GM12878 (cell line): ENCODE measurements around the gene PDZD2. TPM values are rescaled to one million over a fixed set of nuclear protein-coding genes. Genes with fewer than 3 reads are reported as not detected.

ENCODE experiments used
- ATAC-seq: fragments of 200-7000 bp; cut with Tn5 transposase; 3 replicates; pipeline ENCODE4 v1.9.1; 2020; ENCODE audit warnings: mild to moderate bottlenecking, moderate library complexity
- BruUV-seq: library from RNA; stranded (reverse); fragments of 400-500 nt; replicated peaks from 2 replicates; lab custom pipeline; 2021; lab: Mats Ljungman, UMichigan
- CTCF ChIA-PET: fragments of 300-600 bp; sonication (Branson Sonifier 250); formaldehyde crosslinking; extraction: SDS; loops from one replicate; lab custom pipeline; 2021; ENCODE audit warnings: inconsistent platforms; lab: Yijun Ruan, JAX
- POLR2A ChIA-PET: fragments of 350-600 bp; formaldehyde crosslinking; extraction: SDS; loops from one replicate; lab custom pipeline; 2021; ENCODE audit warnings: inconsistent platforms; lab: Charles Lee
- RAD21 ChIA-PET: fragments of 300-600 bp; sonication (Branson Sonifier 250); formaldehyde crosslinking; loops from one replicate; lab custom pipeline; 2023; ENCODE audit warnings: antibody characterized with exemption; ENCODE audit not compliant: unreplicated experiment; lab: Charles Lee
- SMC1A ChIA-PET: fragments of 300-600 bp; sonication (Branson Sonifier 250); formaldehyde crosslinking; loops from one replicate; lab custom pipeline; 2023; ENCODE audit not compliant: unreplicated experiment, uncharacterized antibody; lab: Charles Lee
- DNase-seq: peaks from one replicate; pipeline ENCODE4 v3.0.0-alpha.2; 2011; ENCODE audit warnings: low read depth, low spot score
- FAIRE-seq: peaks from 3 replicates; lab custom pipeline; 2011; peaks lifted over from hg19 to GRCh38; lab: Jason Lieb, UNC
- H2AFZ ChIP-seq: 2 replicates; pipeline ENCODE4 v1.6.0; 2011; ENCODE audit warnings: low read depth, low read length, control low read depth; ENCODE audit not compliant: control insufficient read depth
- H3K27ac ChIP-seq: 2 replicates; pipeline ENCODE4 v1.5.1; 2011; ENCODE audit warnings: control low read depth; ENCODE audit not compliant: control insufficient read depth, insufficient read depth
- H3K27me3 ChIP-seq, 2 experiments: replicated peaks in 1 of 2; 2 replicates each; pipeline versions ENCODE4 v1.6.0 to v1.6.1; 2011; ENCODE audit warnings: low read length in 1 of 2; ENCODE audit not compliant: control insufficient read depth in 2 of 2, insufficient read depth in 2 of 2
- H3K36me3 ChIP-seq, 2 experiments: 2 replicates each; pipeline ENCODE4 v1.5.1; 2011; ENCODE audit warnings: low read length in 1 of 2; ENCODE audit not compliant: control insufficient read depth in 2 of 2, insufficient read depth in 2 of 2
- H3K4me1 ChIP-seq: 2 replicates; pipeline ENCODE4 v1.6.1; 2011; ENCODE audit warnings: mild to moderate bottlenecking, low read length, moderate library complexity, mixed read lengths; ENCODE audit not compliant: control insufficient read depth, insufficient read depth
- H3K4me2 ChIP-seq: 2 replicates; pipeline ENCODE4 v1.6.0; 2011; ENCODE audit warnings: control low read depth; ENCODE audit not compliant: control insufficient read depth, insufficient read depth
- H3K4me3 ChIP-seq: fragments of 200-600 bp; sonication (generic); 2 replicates; pipeline ENCODE4 v1.5.1; 2016
- H3K79me2 ChIP-seq: 2 replicates; pipeline ENCODE4 v1.6.0; 2011; ENCODE audit warnings: low read length; ENCODE audit not compliant: control insufficient read depth, insufficient read depth
- H3K9ac ChIP-seq: 2 replicates; pipeline ENCODE4 v1.8.0; 2011; ENCODE audit warnings: low read length, control low read depth, mixed read lengths; ENCODE audit not compliant: control insufficient read depth, insufficient read depth
- H3K9me3 ChIP-seq: replicated peaks from 3 replicates; pipeline ENCODE4 v1.5.1; 2011; ENCODE audit warnings: mild to moderate bottlenecking, low read length; ENCODE audit not compliant: control insufficient read depth, insufficient read depth
- H4K20me1 ChIP-seq: 2 replicates; pipeline ENCODE4 v1.6.0; 2011; ENCODE audit not compliant: control insufficient read depth, insufficient read depth
- BCLAF1 ChIP-seq: fragments of 450-650 bp; IDR thresholded peaks from 2 replicates; pipeline ENCODE4 v1.6.1; 2017; ENCODE audit warnings: antibody characterized with exemption, mild to moderate bottlenecking, moderate library complexity
- CHD1 ChIP-seq: IDR thresholded peaks from 2 replicates; pipeline ENCODE4 v1.6.1; 2012; ENCODE audit warnings: low read depth, low read length, improper control_type of control experiment
- IKZF1 ChIP-seq: fragments of 450-650 bp; conservative IDR thresholded peaks from 2 replicates; pipeline ENCODE4 v1.6.1; 2017; ENCODE audit warnings: antibody characterized with exemption, mild to moderate bottlenecking
- MLLT1 ChIP-seq: fragments of 450-650 bp; IDR thresholded peaks from 2 replicates; pipeline ENCODE4 v1.6.1; 2016; ENCODE audit warnings: mild to moderate bottlenecking
- MTA3 ChIP-seq: IDR thresholded peaks from 2 replicates; pipeline ENCODE4 v1.6.1; 2012; ENCODE audit warnings: low read length, inconsistent platforms, borderline replicate concordance
- NFYB ChIP-seq: IDR thresholded peaks from 2 replicates; pipeline ENCODE4 v1.6.1; 2011; ENCODE audit warnings: low read depth, mild to moderate bottlenecking, low read length, improper control_type of control experiment, moderate library complexity; ENCODE audit not compliant: insufficient read depth
- RAD21 ChIP-seq: IDR thresholded peaks from 2 replicates; pipeline ENCODE4 v1.6.1; 2011; ENCODE audit warnings: mild to moderate bottlenecking, low read depth, low read length, moderate library complexity; ENCODE audit not compliant: insufficient read depth
- RUNX3 ChIP-seq: IDR thresholded peaks from 2 replicates; pipeline ENCODE4 v1.6.1; 2012; ENCODE audit warnings: low read length, inconsistent platforms
- STAT1 ChIP-seq: fragments of 450-650 bp; conservative IDR thresholded peaks from 2 replicates; pipeline ENCODE4 v1.6.1; 2014; ENCODE audit warnings: antibody characterized with exemption, mild to moderate bottlenecking
- TCF12 ChIP-seq: IDR thresholded peaks from 2 replicates; pipeline ENCODE4 v1.6.1; 2011; ENCODE audit warnings: low read depth, mild to moderate bottlenecking, low read length
- WGBS: methylation state at CpG from one replicate; pipeline ENCODE4 v1.1.6; 2016; ENCODE audit warnings: low lambda C conversion rate; ENCODE audit not compliant: insufficient replicate concordance, insufficient coverage; ENCODE audit errors: missing lambda C conversion rate; 5-methylcytosine and 5-hydroxymethylcytosine counted together
- in situ Hi-C: fragments of 300-500 bp; cut with MboI; formaldehyde crosslinking; loops from 9 replicates; pipeline ENCODE4 v1.14.3; 2018; ENCODE audit warnings: mixed read lengths
- intact Hi-C: fragments of 100-400 bp; cut with micrococcal nuclease; formaldehyde crosslinking; loops from one replicate; pipeline ENCODE4 v1.14.2; 2022; ENCODE audit not compliant: unreplicated experiment
- polyA plus RNA-seq, 11 experiments: library from polyadenylated mRNA; depleted of rRNA in 4 of 11; unstranded in 6 of 11; stranded (reverse) in 5 of 11; fragments of >200 nt; fragmentation: Nextera tagmentation in 4 of 11; fragmentation: Illumina TruSeq in 1 of 11; extraction: Ambion mirVana in 4 of 11; extraction: Trizol in 1 of 11; gene quantifications; 1 replicate in 1 of 11; 2 replicates in 10 of 11; pipeline versions ENCODE4 v1.2.1 to v1.2.3, GENCODE V29; 2011 to 2016; ENCODE audit warnings: inconsistent platforms in 2 of 11, missing spikeins in 2 of 11, low read depth in 1 of 11
- total RNA-seq, 4 experiments: library from RNA; depleted of rRNA in 3 of 4; stranded (reverse); fragments of >200 nt in 3 of 4; fragmentation: Illumina TruSeq in 1 of 4; extraction: Trizol in 1 of 4; gene quantifications; 2 replicates each; pipeline versions ENCODE4 v1.2.1 to v1.2.3, GENCODE V29; 2013 to 2021

The PDZD2 gene
- total and polyA plus RNA-seq, 10 of the 15 experiments (the other 5 are each of a cell fraction or from before 2014, with no cell fraction given), result 0.01 to 0.58 (median 0.29) TPM; not detected in 3

- ChIA-PET SMC1A (interaction anchor here (0.5 kb wide), 1 partner anchor 113 kb away, joined by 3 read pairs; no protein-coding TSS in a partner anchor), POLR2A (no interaction called here)
- no peak overlapping the region for H3K4me3 ChIP-seq
- no peak overlapping the region for H2AFZ ChIP-seq
- DNase-seq, result no peak
- 45% methylated on average over 5 of the region's 5 CpGs for WGBS
- no peak for FAIRE-seq
- ATAC-seq, result no peak
- H3K27ac ChIP-seq, result no peak overlapping the region
- in situ Hi-C loops, result no loop called here
- no peak overlapping the region for H3K9ac ChIP-seq
- intact Hi-C loops, result no loop called here
- no peak overlapping the region for H3K4me2 ChIP-seq
- TF ChIP-seq STAT1 (no peak), MTA3 (no peak), RUNX3 (no peak), RAD21 (no peak), IKZF1 (no peak), CHD1 (no peak), TCF12 (no peak), BCLAF1 (no peak), NFYB (no peak), MLLT1 (no peak)
- TF ChIP-seq, all 136 proteins: peak for 0
- Histone ChIP-seq H4K20me1 (no peaks in the 10 kb centered on the region), H3K9me3 (no peaks in the 10 kb centered on the region), H3K4me1 (no peaks in the 10 kb centered on the region), H3K36me3 (no peaks in the 10 kb centered on the region), H3K27me3 (peaks cover 0 to 1% of the 10 kb centered on the region in 2 experiments; a peak in 1 of 4 replicates), H3K79me2 (no peaks in the 10 kb centered on the region)
- RAD21 ChIA-PET, result no interaction called here
- CTCF ChIA-PET, result no interaction called here
- BruUV-seq, result no TSS peak
These were observed 159.2 kb downstream of the PDZD2 start for GRCh38 chr5:31798168-31798567.
